ENCODE data around the gene NUFIP1.
"Not testable (repeated sequence)": the region's sequence is repeated elsewhere in the genome, so short reads cannot be mapped to it uniquely, and the experiment has no call there.

NUFIP1 gene

DNA sequence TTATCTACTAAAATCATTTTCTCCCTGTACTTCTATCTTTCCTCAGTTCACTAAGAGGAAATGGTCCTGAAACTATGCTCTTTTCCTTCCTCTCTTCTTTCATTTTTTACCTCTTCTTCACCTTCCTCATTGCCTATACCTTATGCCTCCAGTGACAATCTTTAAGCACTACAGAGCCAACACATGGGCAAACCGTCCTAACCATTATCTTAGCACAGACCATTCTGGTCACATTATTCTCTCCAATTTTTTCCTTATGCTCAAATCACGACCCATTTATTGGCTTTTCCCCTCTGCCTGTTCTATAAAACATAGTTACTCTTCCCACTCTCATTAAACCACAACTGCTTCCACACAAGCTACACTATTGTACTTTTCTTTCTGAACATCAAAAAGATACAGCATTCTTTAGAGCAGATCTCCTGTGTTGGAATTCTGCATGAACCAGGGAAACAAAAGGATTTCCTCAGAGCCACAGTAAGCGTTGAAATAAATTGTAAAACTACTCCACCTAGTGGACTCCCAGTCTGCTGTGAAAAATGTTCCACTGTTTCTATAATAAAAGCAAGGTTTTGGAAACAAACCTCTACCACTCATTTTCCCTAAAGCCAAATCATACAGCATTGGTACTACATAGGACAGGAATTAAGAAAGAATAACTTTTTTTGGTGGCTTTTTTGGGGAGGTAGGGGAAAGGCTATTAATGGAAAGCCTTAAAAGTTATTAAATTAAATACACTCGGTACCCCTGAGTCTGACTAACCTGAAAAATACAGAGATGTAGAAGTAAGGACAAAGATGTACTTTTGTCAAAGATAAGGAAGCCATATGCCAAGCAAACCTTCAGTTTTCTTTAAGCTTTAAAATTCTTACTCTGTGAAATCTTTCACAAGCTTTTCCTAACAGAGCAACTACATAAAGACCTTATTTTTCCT, 19.5 kb downstream of the NUFIP1 start:
- DNase-seq, result peak; percentile 62

DNA sequence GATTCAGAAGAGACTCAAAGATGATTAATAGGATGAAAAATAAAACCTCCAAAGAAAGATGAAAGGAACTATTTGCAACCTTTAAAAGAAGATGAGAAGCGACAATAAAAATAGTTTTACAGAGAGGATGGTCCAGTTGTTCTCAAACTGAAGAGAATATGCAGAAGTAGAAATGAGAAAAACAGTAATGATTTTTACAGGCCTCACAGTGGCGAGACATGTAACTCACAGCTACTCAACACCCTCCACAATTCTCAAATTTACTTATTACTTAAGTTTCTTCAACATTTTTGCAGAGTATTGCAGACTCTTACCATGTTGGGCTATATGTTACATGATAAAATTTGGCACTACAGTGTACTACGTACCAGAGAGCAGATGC, 20.8 kb downstream of the NUFIP1 start:
- DNase-seq, result no peak

DNA sequence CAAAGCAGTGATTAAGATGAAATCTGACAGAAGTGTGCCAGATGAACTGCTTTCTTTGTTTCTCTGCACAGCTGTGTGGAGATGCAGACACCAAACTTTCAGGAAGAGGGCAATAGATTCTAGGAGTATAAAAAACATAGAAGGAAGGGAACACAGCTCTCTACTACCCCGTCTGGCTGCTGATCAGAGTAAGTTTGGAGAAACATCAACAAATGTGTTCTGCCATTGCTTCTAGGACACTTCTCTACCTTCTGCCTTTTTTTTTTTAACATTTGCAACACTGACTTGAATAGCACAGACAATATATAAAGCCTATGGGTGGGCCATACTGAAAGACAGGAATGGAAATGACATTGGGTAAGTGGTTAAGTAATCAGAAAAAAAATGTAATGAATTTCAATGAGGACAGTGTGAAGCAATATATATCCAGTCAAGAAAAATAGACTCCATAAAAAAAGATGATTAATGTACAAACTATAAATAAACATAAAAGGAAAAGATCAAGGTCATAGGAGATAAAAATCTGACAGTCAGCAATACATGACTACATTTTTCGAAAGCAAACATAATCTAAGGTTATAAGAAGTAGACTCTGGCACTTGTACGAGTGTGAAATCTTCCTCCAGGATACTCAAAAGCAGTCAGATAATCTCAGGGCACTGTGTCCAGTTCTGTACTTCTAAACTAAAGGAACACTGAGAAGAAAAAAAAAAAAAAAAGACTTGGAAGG, 21.4 kb downstream of the NUFIP1 start:
- DNase-seq, result no peak

DNA sequence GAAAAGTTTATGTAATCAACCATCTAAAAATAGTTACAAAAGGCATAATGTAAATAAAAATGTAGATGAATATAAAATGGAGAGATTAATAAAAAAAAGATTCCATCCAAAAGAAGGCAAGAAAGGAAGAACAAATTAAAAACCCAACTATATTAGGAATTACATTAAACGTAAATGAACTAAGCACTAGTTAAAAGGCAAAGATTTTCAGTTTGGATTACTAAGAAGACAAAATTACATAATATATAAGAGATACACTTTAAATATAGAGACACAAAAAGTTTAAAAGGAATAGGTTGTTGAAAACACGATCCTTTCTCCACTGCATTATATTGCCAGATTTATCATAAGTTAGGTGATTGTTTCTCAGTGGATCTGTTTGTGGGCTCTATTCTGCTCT, 27.3 kb downstream of the NUFIP1 start:
- DNase-seq, result no peak

DNA sequence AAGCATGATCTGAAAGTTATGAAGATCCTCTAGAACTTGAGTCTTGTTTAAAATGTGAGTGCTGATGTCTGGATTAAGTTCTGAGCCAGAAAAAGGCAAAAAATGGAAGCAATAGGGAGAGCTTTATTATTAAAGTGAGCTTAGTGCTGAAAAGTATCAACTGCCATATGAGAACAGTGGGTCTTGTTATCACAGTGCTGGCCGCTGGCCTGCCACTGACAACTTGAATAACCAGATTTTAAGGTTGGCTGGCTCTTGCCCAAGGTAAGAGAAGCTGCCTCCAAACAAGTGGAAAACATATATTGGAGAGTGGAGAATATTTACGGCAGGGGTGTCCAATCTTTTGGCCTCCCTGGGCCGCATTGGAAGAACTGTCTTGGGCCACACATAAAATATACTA, 33.9 kb downstream of the NUFIP1 start:
- no peak for DNase-seq

DNA sequence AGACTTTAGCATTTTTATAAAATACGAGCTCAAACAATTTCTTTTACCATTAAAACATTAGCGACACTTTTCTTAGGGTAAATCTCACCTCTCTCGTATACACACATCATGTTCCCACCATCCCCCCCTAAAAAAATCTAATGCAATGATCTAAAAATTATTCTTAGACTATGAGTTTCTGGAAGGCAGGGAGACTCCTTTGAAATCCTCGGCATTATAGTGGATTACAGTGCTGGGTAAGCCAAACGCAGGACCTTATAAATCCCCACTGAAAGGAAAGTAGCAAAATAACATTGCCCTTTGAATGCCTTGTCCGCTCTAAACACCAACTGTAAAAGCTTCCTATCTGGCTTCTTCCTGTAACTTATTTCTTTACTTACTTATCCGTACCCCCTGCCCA, 35.0 kb downstream of the NUFIP1 start:
- DNase-seq, result no peak

DNA sequence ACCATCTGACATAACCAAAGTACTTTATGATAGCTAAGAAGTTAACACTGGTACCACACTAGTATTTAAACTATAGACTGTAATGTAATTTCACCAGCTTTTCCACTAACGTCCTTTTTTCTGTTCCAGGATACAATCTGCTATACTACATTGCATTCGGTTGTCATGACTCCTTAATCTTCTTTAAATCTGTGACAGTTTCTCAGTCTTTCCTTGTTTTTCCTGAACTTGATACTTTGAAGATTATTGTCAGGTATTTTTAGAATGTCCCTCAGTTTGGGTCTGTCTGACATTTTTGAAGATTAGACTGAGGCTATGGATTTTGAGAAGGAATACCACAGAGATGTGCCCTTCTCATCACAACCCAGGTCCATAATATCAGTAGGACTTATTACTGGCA, 36.6 kb downstream of the NUFIP1 start:
- DNase-seq, result no peak

DNA sequence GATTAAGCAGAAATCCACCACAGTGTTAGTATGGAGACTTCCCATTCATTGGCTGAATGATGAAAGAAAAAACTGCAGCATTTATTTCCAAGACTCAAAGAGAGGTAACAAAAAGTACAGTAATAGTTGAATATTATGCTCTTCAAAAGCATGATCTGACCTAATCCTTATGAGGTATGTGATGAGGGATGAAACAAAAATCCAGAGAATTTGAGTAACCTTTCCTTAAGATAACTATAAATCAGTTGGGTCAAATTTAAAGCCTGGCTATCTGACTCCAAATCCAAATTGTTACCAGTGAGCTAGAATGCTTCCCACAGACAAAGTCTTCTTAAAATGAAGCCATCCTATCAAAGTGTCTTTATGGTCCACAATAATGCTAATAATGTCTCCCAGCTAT, 38.1 kb downstream of the NUFIP1 start:
- DNase-seq, result no peak

DNA sequence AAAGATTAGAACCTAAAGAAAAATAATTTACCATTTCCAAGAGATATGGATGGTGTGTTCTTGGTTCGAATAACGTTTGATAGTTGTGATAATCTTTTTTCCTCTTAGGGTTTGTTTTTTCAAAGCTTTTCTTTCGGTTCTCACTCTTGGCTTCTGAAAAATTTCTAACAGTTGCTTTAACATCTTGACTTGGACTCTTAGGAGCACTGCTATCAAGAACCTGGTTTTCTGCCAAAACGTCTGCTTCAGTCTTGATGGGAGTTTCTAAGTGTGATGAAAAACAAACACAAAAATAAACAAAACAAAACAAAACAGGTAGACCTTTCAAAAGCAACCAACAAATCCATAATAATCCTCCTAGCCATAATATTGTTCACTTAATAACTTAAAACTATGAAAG, 45.9 kb downstream of the NUFIP1 start:
- not testable (repeated sequence) for DNase-seq

DNA sequence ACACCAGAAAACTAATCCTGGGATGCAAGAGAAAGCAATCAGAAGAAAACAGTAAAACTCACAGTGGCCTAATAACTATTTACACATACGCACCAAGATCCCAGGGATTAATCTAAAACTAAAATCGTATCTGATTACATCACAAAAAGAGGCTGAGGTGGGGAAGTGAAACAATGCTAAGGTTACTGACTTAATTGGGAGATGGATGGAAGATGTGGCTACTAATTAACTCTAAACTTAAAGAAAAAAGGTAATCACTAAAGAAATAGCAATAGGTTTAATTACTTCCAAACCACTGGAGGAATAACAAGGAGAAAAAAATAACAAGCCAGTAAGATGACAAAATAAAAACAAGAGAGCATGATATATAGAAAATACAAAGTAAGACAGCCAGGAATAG, 50.4 kb downstream of the NUFIP1 start:
- DNase-seq, result no peak

DNA sequence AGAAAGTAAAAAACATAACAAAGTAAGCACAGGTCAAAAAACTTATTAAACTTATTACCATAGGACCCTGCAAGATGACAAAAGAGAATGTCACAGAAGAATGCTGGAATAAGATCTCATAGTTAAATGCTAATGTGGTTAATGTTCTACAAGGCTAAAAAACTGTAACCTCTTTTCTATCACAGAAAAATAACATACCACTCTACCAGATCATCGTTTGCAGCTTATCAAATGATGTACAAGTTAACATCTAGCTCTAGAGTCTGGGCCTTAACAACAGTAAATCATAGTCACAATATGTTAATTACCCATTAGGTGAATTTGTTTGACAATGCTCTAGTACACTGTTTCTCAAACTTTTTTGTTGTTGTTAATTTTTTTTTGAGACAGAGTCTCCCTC, 53.0 kb downstream of the NUFIP1 start:
- no peak for DNase-seq

DNA sequence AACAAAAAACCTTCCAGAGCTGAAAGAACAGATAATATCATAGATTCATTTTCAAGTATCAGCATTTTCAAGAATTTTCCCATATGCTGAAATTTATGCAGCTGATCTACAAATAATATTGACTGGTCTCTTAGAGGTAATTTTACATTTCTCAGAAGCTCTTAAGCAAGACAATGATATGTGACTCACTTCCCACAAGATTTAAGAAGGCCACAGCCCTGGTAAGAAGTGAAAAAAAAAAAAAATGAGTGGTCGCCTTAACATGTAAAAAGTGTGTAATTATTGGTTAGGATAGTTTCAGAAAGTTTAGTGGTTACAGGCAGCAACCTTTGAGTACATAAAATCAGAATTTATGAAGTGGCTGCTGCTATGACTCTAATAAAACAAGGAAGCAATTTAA, 54.5 kb downstream of the NUFIP1 start:
- DNase-seq, result peak; percentile 17

DNA sequence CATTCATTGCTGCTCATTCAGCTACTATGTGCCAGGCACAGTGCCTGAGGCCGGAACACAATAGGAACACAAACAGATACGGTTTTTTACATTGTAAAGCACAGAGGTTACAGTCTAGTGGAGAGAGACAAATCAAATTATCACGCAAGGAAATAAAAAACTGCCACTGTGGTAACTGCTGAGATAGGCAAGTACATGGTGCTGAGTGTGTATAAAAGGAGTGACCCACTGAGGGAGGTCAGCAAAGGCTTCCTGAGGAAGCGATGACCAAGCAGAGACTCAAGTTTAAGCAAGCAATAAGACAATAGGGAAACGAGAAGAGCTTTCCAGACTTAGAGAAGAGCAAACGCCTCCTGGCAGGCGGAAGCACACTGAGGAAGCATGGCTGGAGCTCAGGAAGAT, 56.4 kb downstream of the NUFIP1 start:
- DNase-seq, result no peak

DNA sequence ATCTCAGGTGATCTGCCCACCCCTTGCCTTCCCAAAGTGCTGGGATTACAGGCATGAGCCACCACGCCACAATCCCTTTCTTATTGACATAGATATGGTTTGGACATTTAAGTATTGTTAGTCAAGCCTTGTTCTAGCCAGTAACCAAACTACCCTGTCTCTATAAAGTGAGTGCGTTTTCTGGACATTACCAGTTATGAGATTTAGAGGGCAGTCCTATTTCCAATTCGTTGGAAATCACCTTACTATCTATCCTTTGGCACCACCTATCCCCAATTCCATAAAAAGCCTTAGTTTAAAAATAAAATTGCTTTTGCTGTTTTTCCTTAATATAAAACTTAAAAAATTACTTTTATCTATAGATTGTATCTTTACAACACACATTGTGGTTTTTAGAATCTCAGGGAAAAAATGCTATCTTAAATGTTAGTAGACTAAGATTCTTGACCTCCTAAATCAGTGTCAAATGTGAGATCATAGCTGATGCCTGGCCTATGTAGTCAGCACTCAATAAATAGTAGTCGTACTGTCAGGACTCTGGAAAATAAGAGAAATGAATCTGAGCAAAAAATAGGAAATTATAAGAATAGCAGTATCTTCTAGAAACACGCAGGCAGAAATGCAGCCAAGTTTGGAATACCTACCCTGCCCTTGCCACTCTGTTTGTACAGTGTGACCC, 57.0 kb downstream of the NUFIP1 start:
- DNase-seq, result no peak

DNA sequence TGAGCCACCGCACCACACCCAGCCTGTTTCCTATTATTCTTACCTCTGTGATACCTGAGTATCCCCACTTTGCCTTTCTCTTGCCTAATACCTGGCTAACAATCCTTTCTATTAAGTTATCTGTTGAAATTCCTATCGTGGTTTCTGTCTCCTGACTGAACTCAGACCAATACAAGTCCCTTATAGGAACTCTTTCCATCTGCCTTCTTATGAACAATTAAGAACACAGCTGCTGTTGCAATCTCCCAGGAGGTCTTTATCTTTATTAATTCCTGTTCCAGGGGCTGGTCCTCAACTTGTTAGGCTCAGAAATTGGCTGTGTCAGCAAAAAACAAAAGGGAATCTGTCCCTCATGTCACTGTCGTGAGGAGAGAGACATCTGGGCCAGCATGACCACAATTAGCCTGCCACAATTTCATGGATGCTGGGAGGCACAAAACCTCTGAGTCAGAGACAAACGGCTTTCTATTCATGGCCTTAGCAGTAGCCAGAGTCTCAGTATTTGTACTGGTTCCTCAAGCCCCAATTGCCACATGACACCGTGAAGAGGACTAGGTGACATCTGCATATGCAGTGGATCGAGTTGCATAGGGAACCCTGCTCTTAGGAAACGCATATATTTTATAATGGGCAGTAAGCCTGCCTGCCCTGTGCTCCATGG, 58.2 kb downstream of the NUFIP1 start:
- peak; percentile 15 for DNase-seq

DNA sequence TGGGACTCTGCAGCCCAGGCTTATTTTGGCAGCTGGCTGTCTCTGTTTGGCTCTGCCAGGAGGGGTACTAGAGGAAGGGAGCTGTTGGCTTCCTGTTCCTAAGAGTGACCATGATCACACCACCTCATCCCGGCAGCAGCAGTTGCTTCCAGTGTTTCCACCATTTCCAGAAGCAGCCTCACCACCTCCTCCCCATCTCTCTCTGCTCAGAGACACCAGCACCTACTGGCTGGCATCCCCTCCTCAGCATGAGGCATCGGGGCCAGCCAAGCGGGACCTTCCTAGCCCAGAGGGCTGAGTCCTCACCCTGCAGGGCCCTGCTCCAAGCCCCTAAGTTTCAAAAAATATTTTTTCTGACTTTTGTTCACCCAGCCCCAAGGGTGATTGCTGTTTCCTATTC, 59.0 kb downstream of the NUFIP1 start:
- DNase-seq, result no peak

DNA sequence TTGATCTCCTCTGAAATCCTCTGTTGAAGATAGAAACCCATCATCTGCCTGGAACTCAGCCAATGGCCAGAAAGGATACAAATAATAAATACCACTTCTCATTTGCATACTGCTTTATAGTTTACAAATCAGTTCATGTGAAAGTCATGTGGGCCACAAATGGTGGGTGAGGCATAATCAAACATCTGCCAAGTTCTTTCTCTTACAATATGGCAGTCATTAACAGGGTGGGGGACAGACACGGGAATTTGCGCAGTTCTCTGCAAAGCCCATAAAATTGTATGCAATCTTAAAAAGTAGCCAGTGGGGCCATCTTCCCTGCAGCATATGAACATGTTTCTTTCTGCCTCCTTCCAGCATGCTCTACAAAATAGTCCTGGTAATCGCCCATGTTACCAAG, 59.6 kb downstream of the NUFIP1 start:
- DNase-seq, result no peak

DNA sequence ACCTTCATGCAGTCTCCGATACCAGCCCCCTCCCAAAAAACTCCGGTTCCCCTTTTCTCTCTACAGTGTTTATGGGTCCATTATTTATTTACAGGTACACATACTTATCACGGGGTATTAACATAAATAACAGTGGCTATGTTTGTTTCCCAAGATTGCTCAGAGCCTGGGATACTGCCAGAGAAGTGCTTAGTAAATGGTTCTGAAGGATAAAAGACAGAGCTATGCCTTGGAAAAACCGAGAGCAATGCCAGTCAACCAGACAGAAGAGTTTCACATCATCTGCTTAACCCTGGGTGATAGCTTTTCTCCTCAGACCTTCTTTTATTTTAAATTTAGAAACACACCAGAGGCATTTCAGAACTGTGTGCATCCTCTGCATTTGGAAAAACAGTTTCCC, 61.3 kb downstream of the NUFIP1 start:
- DNase-seq, result no peak

DNA sequence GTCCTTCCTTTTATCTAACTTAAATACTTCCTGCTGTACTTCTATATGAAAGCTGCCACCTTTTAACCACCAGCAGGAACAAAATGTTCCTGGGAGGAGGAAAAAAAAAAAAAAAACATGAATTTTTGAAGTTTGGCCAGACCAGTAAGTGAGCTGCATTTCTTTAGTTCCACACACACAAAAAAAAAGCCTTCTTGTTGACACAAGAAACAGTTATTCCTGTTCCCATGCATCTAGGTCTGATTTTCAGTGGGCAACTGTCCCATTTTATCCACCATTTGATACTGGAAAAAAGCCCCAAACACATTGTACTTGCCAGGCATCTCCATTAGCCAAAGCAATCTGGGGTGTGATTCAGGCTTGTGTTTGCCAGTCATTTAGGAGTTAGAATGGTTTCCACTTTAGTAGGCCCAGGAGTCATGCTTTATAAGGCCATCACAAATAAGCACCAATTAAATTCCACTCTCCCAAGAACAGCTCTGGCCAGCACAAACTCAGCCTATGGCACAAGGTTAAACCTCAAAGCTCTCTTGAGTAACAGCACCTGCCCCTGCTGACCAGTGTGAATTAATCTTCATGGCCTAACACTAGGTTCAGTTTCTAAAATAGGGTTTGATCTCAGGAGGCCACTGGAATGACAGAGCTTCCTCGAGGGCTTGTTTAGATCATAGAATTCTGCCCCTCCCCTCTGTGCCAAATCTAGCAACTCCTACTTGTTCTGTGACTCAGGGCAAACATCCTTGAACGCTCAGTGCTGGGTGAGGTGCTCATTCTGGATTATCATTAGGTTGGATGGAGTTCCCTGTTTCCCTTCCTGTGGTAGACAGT, 67.1 kb downstream of the NUFIP1 start:
- DNase-seq, result no peak

DNA sequence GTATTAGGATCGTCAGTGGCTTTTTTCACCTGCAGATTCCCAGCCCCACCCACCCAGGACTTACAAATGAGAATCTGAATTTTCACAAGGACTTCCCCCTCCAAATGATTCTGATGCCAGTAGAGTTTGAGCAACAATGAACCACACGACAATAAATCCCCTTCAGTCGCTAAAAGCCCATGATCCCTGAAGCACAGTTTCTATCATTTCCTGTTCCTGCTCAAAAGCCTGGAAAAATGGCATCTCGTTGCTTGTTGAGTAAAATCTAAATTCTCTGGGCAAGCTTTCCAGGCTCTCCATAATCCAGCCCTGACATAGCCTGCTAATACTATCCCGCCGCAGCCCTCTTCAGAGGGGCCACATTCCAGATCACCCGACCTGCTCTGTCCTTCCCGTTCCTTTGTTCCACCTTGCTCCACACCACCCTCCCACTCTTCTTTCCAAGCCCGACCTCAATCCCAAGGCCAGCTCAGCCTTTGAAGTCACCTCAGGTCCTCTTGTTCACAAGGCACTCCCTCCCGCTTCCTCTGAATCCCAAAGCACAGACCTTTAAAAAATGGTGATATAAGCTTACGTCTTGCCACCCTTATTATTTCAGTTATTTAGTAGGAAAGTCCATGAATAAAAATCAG, 67.9 kb downstream of the NUFIP1 start:
- no peak for DNase-seq

DNA sequence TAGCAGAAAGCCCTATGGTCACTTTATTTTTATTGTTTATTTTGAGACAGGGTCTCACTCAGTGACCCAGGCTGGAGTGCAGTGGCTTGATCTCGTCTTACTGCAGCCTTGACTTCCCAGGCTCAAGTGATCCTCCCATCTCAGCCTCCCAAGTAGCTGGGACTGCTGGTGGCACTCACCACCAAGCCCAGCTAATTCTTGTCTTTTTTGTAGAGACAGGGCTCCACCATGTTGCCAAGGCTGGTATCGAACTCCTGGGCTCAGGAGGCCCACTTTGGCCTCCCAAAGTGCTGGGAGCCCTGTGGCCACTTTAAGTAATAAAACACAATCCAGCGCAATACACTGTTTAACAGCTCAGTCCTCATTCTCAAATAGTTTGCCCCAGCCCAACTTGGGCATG, 69.3 kb downstream of the NUFIP1 start:
- DNase-seq, result no peak

Measured in OCI-M1 (cell line).